Upper lobe of left lung (tissue), 4 donors: ENCODE data around the gene PKNOX2.

ENCODE experiments used
- CTCF ChIP-seq, 6 experiments: fragments of 450-650 bp in 4 of 6; fragments of 200-600 bp in 2 of 6; sonication (generic) in 2 of 6; IDR thresholded peaks; one replicate each; pipeline ENCODE4 v1.5.1; 2016 to 2019; ENCODE audit warnings: antibody characterized with exemption in 6 of 6
- EP300 ChIP-seq, 4 donors: sonication (generic); formaldehyde crosslinking; IDR thresholded peaks; one replicate each; pipeline ENCODE4 v1.5.1; 2017; ENCODE audit warnings: antibody characterized with exemption in 4 of 4, control low read depth in 2 of 4

- TF ChIP-seq EP300 (IDR thresholded peaks at IDR 0.05) (no peak), CTCF (IDR thresholded peaks at IDR 0.05) (no peak)
These were observed 35.9 kb downstream of the PKNOX2 start for GRCh38 chr11:125200441-125200840.
